Measurements from ENCODE around the gene RALB.

RALB gene

GRCh38 chr2:120343433-120344105 lies 90.9 kb downstream of the RALB start:
- no peak overlapping the region for H3K4me3 ChIP-seq (replicated peaks; ENCODE audit: low read depth, low read length)
- peak; percentile 12 for DNase-seq (ENCODE audit: extremely low read depth, low read depth)
- TF ChIP-seq CTCF (IDR thresholded peaks at IDR 0.05; ENCODE audit: low read depth, low read length, missing control alignments): peak; percentile 79

All from HFF-Myc (cell line).